Keratinocyte (primary cell): ENCODE measurements around the gene MTPN. TPM values are rescaled to one million over a fixed set of nuclear protein-coding genes. Genes with fewer than 3 reads are reported as not detected.

Experiments
- DNase-seq: peaks from one replicate; pipeline ENCODE4 v3.0.0-alpha.2; 2011; ENCODE audit warnings: low read depth, missing footprints, low spot score
- FAIRE-seq: peaks from 2 replicates; lab custom pipeline; 2011; peaks lifted over from hg19 to GRCh38; lab: Jason Lieb, UNC
- H2AFZ ChIP-seq: 2 replicates; pipeline ENCODE4 v1.6.0; 2012; ENCODE audit warnings: low read length, control low read depth, inconsistent platforms; ENCODE audit not compliant: control insufficient read depth
- H3K27ac ChIP-seq: 2 replicates; pipeline ENCODE4 v1.5.1; 2011; ENCODE audit warnings: low read length; ENCODE audit not compliant: control insufficient read depth, insufficient read depth
- H3K27me3 ChIP-seq: 3 replicates; pipeline ENCODE4 v1.6.0; 2011; ENCODE audit warnings: low read length; ENCODE audit not compliant: control insufficient read depth, insufficient read depth; ENCODE audit errors: extremely low read depth
- H3K36me3 ChIP-seq, 2 experiments: 2 replicates in 1 of 2; 3 replicates in 1 of 2; pipeline ENCODE4 v1.5.1; 2011; ENCODE audit warnings: low read length in 2 of 2, mild to moderate bottlenecking in 1 of 2; ENCODE audit not compliant: control insufficient read depth in 2 of 2, insufficient read depth in 2 of 2; ENCODE audit errors: extremely low read depth in 1 of 2
- H3K4me1 ChIP-seq: 3 replicates; pipeline ENCODE4 v1.5.1; 2011; ENCODE audit warnings: low read length; ENCODE audit not compliant: control insufficient read depth, insufficient read depth; ENCODE audit errors: extremely low read depth
- H3K4me2 ChIP-seq: 3 replicates; pipeline ENCODE4 v1.6.0; 2011; ENCODE audit warnings: low read depth, low read length; ENCODE audit not compliant: control insufficient read depth, insufficient read depth; ENCODE audit errors: extremely low read depth
- H3K4me3 ChIP-seq, 3 experiments: fragments of 200-600 bp in 1 of 3; sonication (generic) in 1 of 3; 2 replicates in 2 of 3; 3 replicates in 1 of 3; pipeline ENCODE4 v1.5.1; 2011 to 2016; ENCODE audit warnings: low read length in 3 of 3, mild to moderate bottlenecking in 3 of 3, control low read depth in 2 of 3, inconsistent platforms in 1 of 3, low read depth in 1 of 3, mixed read lengths in 1 of 3, mixed run types in 1 of 3, moderate library complexity in 1 of 3; ENCODE audit not compliant: control insufficient read depth in 2 of 3, insufficient read depth in 2 of 3; ENCODE audit errors: extremely low read depth in 1 of 3
- H3K79me2 ChIP-seq: 2 replicates; pipeline ENCODE4 v1.6.0; 2012; ENCODE audit warnings: low read length; ENCODE audit not compliant: control insufficient read depth, insufficient read depth
- H3K9ac ChIP-seq: 3 replicates; pipeline ENCODE4 v1.6.0; 2011; ENCODE audit warnings: low read length; ENCODE audit not compliant: control insufficient read depth, insufficient read depth; ENCODE audit errors: extremely low read depth
- H3K9me1 ChIP-seq: 3 replicates; pipeline ENCODE4 v1.6.0; 2011; ENCODE audit warnings: low read length; ENCODE audit not compliant: control insufficient read depth, insufficient read depth; ENCODE audit errors: extremely low read depth
- H3K9me3 ChIP-seq: 2 replicates; pipeline ENCODE4 v1.5.1; 2012; ENCODE audit warnings: low read depth, low read length; ENCODE audit not compliant: control insufficient read depth
- H4K20me1 ChIP-seq: 3 replicates; pipeline ENCODE4 v1.6.0; 2011; ENCODE audit warnings: low read length; ENCODE audit not compliant: control insufficient read depth, insufficient read depth; ENCODE audit errors: extremely low read depth
- CTCF ChIP-seq, 3 experiments: IDR thresholded peaks in 1 of 3; conservative IDR thresholded peaks in 1 of 3; optimal IDR thresholded peaks in 1 of 3; 2 replicates in 2 of 3; 3 replicates in 1 of 3; pipeline versions ENCODE3 to v1.5.1; 2011; ENCODE audit warnings: low read length in 3 of 3, mild to moderate bottlenecking in 3 of 3, moderate library complexity in 2 of 3, control low read depth in 1 of 3, inconsistent platforms in 1 of 3; ENCODE audit not compliant: insufficient read depth in 2 of 3; ENCODE audit errors: extremely low read depth in 1 of 3
- EZH2 ChIP-seq: IDR thresholded peaks from one replicate; pipeline ENCODE4 v1.6.1; 2012; ENCODE audit warnings: inconsistent platforms, mild to moderate bottlenecking, low read length, moderate library complexity
- dilution Hi-C: fragments of 300-500 bp; cut with MboI; formaldehyde crosslinking; loops from one replicate; pipeline ENCODE4 v1.7.0; 2020; ENCODE audit warnings: low sequenced_read_pairs; ENCODE audit not compliant: extremely low pct_ligation_motif_present
- polyA plus RNA-seq, 5 experiments: library from polyadenylated mRNA; depleted of rRNA in 3 of 5; stranded (reverse) in 3 of 5; stranded (forward) in 1 of 5; unstranded in 1 of 5; fragments of >200 nt; gene quantifications; 1 replicate in 1 of 5; 2 replicates in 3 of 5; 3 replicates in 1 of 5; pipeline versions ENCODE4 v1.2.1 to v1.2.3, GENCODE V29; 2011 to 2012; ENCODE audit warnings: missing spikeins in 2 of 5, low read depth in 1 of 5, low replicate concordance in 1 of 5

Gene MTPN
- polyA plus RNA-seq, 1 donor (not counting 4 experiments of a cell fraction or from before 2014, with no cell fraction given), result 151 TPM

GRCh38 chr7:135957627-135958026, 19.5 kb downstream of the MTPN start:
- dilution Hi-C loops, result no loop called here
- Histone ChIP-seq H3K9ac (no peak overlapping the region), H3K36me3 (peaks cover 0 to 4% of the 10 kb centered on the region in 2 experiments), H2AFZ (no peak overlapping the region), H3K4me2 (no peak overlapping the region), H3K4me1 (no peaks in the 10 kb centered on the region), H3K27me3 (no peaks in the 10 kb centered on the region), H3K79me2 (peaks cover 94% of the 10 kb centered on the region), H4K20me1 (no peaks in the 10 kb centered on the region), H3K9me3 (no peaks in the 10 kb centered on the region), H3K9me1 (no peaks in the 10 kb centered on the region), H3K27ac (no peak overlapping the region), H3K4me3 (no peak overlapping the region)
- no peak for DNase-seq
- no peak for FAIRE-seq
- no peak for TF ChIP-seq CTCF (optimal IDR thresholded peaks at IDR 0.05 in 1 of 3, IDR thresholded peaks at IDR 0.05 in 1 of 3, conservative IDR thresholded peaks at IDR 0.05 in 1 of 3; ENCODE audit: extremely low read depth in 1 of 3, insufficient read depth in 2 of 3, low read length in 3 of 3)
- TF ChIP-seq EZH2, result no peak

- Histone ChIP-seq H3K27ac (no peak overlapping the region), H3K4me2 (no peak overlapping the region), H3K36me3 (peaks cover 0 to 4% of the 10 kb centered on the region in 2 experiments), H4K20me1 (no peaks in the 10 kb centered on the region), H3K4me1 (no peaks in the 10 kb centered on the region), H3K27me3 (no peaks in the 10 kb centered on the region), H3K9ac (no peak overlapping the region), H3K9me3 (no peaks in the 10 kb centered on the region), H3K9me1 (no peaks in the 10 kb centered on the region), H3K79me2 (peaks cover 88% of the 10 kb centered on the region), H2AFZ (no peak overlapping the region), H3K4me3 (no peak overlapping the region)
- no peak for DNase-seq
- TF ChIP-seq EZH2, result no peak
- TF ChIP-seq CTCF (optimal IDR thresholded peaks at IDR 0.05 in 1 of 3, IDR thresholded peaks at IDR 0.05 in 1 of 3, conservative IDR thresholded peaks at IDR 0.05 in 1 of 3; ENCODE audit: extremely low read depth in 1 of 3, insufficient read depth in 2 of 3, low read length in 3 of 3), result no peak
- no peak for FAIRE-seq
- dilution Hi-C loops, result no loop called here
Measured at GRCh38 chr7:135956393-135956792, 20.8 kb downstream of the MTPN start.
